UCSD-AML1 (cell line): Measurements from ENCODE around the gene LEMD1.

Source experiments
- DNase-seq: peaks from one replicate; lab custom pipeline; 2025; ENCODE audit not compliant: unreplicated experiment; lab: John Stamatoyannopoulos, UW

LEMD1 gene

DNA sequence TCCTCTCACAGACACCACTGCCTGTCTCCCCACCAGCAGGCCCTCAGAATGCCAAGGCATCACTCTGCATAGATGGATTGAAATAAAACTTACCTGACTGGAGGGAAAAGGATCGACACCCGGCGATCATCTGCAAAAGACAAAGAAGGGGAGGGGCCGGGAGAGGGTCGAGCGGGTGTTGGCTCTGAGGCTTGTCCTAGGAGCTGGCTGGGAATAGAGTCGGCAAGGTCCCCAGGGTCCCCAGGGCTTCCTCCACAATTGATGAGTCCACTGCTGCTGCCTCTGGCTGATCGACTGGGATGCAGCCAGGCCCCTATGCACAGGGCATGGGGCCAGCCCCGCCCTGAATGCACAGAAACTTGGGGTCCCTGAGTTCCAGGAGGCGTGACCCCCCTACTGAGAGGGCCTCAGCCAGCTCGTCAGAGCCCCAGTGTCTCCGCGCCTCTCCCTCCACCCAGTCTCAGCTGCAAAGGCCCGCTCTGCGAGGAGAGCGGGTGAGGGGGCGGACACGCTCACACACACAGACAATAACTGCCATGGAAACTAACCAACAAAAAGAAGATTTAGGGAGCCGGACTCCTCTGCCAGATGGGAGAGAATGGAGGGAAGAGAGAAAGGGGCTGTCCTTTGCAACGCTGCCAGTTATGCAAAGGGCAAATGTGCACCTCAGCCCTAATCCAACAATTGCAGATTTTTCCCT, 65.3 kb downstream of the LEMD1 start, which contains the start of gene KLHDC8A:
Gene KLHDC8A (minus strand): TSS at position 483 of the 700 bp plus-strand sequence. CDS start 13,318 bp downstream, outside the sequence.
- no peak for DNase-seq

DNA sequence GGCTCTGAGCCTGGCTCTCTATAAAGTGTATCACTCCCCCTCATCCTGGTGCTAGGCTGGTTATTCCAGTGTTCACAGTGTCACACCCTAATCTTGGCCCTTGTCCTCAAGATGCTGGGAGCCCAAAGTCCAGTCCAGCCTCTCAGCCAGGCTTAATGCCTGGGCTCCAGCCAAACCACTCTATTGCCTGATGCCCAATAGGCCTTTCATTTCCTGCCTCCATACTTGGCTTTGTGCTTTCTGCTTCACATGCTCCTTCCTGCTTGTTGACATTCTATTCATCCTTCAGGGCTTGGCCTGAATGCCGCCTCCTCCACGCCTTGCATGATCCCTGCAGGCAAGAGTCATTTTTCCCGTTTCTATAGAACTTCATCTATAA, 66.8 kb downstream of the LEMD1 start:
- DNase-seq, result no peak

DNA sequence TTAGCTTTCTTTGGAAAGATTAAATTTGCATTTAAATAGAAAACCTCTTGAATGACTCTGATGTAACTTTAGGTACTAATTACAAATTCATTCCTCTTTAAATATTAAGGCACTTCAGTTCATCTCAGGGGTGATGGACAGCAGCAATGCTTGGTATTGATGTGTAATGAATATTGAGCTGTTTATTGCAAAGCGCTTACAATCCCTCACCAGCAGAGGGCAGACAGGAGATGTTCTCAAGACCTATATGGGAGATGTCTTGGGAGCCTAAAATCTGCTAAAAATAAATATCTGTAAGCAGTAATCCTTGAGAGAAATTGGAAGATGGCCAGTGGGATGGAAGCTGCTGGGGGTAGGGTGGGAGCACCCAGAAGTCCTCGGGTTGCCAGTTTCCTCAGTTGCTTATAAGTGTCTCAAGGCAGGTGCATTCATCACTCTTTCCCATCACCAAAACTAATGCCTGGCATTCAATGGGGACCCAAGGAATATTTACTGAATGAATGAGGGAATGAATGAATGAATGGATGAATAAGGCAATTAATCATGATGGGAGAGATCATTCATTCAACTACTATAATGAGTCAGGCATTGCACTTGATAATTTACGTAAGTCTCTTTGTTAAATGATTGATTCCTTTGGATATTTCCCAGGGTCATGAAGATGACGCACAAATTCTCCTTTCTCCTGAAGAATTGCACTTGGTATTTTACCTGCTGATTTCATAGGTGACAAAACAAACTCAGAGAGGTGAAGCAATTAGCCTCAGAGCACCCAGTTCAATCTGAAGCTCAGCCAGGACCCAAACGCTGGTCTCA, 67.4 kb downstream of the LEMD1 start:
- no peak for DNase-seq

DNA sequence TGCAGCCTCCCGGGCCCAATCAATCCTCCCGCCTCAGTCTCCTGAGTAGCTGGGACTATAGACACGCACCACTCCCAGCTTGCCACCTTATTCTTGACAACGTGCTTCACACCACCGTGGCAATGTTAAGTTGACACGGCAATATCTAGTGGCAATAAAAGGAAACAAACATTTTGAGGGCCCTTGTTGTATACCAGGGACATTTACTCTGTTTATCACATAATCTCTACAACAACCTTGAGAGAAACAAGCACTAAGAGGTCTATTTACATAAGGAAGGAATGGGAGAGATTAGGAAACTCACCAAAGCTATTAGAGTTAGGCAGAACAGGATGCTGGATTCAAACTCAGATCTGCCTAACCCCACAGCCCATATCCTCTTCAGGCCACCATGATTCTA, 68.2 kb downstream of the LEMD1 start:
- no peak for DNase-seq

DNA sequence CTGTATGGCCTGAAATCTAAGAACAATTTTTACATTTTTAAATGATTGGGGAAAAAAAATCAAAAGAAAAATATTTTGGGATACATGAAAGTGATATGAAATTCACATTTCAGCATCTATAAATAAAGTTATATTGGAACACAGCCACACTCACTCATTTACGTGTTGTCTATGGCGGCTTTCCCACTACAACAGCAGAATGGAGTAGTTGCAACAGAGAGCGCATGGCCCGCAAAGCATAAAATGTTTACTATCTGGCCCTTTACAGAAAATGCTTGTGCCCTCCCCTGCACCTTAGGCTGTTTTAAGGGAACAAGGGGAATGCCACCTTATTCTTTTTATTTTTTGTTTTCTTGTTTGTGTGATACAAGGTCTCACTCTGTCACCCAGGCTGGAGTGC, 68.7 kb downstream of the LEMD1 start:
- DNase-seq, result no peak

DNA sequence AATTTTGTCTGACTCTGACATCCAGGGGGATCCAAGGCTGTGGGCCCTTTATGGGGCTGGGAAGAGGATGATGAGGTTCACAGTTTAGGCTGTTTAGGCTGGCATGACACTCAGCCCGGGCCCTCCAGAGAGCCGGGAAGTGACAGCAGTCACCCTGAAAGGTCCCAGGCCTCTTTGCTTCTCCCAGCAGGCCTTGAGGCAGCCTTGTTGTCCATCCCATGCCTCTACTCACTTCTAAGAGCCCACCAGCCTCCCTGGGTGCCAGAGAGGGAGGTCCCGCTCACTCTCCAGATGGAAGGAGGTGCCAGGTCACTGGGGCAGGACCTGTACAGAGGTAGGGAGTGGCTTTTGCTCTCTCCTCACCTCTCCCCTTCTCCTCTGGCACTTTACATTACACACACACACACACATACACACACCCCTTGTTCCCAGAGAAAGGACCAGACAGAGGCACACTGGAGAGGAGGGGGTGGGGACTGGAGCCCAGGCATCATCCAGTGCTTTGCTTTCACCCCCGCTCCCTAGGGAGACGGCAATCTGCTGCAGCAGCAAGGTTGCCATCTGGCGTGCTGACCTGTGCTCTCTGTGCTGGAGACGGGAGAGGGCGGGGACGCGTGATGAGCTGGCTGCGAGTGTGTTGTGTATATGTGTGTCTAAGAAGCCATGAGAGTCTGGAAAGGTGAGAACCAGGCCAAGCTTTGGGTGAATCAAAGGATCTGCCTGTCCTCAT, 69.7 kb downstream of the LEMD1 start:
- DNase-seq, result no peak

DNA sequence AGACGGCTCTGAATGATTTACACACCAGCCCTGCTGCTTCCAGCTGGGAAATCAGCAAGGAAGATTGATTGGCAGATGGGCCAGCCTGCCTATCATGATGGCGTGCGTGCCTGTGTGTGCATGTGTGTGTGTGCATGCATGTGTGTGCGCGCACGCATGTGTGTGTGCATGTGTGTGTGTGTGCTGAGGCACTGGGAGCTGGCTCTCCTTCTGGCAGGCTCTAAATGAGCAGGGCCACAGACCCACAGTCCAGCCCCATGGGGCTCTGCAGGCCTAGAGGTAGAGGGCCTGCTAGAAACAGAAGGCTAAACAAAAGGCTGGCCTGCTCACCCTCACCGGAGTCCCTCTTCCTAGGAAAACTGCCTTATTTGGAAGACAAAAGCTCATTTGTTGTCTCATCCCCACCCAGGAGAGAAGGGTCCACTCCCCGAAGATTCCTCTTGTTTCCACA, 71.1 kb downstream of the LEMD1 start:
- no peak for DNase-seq

DNA sequence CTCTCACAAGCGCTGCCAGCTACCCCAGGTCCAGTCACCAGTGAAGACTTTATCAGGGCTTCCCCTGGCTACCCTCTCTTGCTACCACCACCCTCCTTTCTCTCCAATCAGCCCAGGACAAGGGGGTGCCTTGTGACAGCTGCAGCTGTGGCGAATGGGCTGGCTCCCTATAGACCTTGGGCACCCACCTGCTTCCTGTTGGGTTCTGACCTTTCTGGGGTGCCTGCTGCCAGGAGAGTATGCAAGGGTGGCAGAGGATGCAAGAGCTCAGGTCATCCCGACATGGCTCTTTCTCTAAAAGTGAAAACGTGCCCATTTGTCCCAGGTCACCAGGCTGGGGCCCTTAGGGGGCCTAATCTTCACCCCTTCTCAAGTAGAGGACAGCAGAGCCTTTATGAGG, 71.7 kb downstream of the LEMD1 start:
- DNase-seq, result no peak

DNA sequence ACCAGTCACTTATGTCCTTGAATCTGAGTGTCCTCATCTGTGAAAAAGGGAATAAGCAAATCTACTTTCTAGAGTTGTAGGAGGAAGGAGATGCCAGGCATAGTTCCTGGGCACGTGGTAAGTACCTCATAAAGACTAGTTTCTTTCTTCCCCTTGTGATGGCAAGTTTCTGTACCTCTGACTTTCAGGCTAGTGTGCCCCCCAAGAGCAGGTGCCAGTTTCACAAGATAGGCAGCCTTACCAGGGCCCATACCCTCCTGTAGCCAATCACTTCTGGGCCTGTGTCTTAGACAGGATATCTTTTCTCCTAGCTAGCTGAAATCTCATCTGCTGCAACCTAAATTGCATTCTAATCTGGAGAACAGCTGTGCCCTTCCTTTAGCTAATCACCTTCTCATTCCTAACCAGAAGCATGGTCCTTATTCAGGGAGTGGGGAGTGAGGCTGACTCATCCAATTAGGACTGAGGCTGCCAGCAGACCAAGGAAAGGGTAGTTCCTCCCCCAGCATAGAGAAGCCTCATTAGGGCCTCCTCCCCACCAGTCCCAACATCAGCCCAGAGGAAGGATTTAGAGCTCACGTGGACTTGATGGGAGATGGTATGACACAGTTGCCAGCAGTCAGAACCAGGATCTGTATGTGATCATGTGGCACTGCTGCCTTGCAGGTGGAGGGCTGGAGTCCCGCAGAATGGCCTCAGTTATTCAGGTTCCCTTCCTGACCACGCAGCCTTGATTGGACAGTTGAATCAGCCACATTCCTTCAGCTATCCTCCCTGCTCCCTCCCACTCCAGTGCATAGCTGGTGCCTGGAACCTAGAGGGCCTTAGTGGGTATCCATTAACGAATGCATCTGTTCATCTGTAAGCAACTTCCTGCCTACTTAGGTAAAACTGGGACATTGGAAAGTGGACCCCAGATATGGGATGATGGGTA, 73.0 kb downstream of the LEMD1 start:
- no peak for DNase-seq

DNA sequence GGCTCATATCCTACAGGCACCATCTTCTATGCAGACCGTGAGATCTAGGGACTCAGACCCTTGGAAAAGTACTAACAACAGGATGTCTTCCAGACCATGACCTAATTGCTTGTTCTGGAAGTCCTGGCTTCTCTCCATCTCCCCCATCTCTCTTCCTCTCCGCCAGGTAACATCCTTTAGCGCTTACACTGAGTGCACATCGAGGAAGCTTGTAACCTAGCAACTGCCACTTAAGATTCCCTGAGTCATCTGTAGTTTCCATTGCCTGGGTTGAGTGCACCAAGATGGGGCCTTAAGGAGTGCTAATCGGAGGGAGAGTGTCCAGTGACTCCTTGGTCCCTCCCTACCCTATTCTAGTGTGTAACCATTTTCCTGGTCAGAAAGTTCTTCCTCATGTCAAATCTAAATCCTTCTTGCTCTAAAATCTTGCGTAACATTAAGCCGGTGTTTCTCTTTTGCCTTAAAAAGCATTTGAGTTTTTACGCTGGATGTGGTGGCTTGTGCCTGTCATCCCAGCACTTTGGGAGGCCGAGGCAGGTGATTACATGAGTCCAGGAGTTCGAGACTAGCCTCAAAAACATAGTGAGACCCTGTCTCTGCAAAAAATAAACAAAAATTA, 74.8 kb downstream of the LEMD1 start:
- no peak for DNase-seq

DNA sequence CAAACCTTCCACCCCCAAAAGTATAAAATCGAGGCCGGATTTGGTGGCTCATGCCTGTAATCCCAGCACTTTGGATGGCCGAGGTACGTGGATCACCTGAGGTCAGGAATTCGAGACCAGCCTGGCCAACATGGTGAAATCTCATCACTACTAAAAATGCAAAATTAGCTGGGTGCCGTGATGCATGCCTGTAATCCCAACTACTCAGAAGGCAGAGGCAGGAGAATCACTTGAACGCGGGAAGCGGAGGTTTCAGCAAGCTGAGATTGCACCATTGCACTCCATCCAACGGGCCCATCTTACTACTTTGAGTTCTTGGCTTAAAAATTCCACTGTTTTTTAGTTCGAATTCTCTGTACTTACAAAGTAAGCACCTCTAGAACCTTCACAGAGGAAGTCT, 76.1 kb downstream of the LEMD1 start:
- no peak for DNase-seq

DNA sequence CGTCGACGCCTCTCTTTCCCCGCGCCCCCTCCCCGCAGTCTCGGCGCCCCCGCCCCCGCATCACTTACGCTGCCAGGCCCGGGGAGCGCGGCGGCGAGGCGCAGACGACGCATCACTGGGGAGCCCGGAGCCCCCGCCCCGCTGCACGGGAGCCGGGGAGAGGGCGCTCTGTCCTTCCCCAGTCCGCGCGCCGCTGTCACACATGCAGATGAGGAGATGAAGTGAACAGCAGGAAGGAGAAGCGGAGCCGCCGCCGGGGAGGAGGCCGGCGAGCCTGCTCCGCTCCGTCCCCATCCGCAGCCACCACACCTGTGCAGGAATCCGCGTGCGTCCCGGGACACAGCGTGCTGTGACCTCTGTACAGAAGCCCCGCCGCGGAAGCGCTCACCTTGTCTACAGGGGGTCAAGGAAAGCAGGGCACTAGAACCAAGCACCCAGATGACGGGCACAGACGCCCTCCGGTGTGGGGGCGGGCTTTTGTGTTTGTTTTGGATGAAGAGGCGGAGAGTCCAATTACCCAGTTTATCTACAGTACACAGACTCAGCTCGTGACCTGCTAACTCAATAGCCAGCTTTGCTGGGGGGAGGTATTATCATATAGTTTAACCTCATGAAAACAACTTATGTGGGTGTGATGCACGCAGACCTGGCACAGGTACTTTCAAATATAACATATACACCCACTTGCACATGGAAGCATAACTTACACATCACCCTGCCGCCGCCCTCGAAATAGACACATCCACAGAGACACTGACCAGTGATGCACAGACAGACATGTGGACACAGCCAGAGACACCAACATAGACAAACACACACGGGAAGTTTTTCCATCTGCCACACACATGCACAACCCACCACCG, 77.6 kb downstream of the LEMD1 start:
- no peak for DNase-seq

DNA sequence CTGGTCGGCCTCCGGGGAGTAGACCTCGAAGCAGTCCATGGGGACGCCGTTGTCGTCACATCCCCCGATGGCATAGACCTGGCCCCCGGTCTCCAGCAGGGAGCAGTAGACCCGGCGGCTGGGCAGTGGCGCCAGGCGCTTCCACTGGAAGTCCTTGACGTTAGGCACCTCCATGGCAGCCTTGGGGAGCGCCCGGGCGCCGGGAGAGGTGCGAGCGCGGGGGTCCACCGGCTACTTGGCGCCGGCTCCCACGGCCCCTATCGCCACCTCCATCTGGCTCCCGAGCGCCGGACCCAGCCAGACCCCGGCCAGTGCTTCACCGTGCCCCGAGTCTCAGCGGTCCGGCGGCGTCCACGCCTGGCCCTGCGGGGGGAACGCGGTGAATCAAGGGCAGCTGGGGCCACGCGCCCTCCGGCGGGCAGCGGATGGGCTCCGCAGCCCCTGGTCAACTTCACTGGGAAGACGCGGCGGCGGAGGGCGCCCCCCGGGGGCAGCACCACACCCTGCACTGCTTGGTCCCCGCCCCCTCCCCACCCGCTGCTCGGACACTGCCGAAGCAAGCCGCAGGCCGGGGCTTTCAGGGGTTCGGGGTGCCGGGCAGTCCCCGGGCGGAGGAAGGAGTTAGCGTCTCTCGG, 78.3 kb downstream of the LEMD1 start:
- DNase-seq, result no peak

DNA sequence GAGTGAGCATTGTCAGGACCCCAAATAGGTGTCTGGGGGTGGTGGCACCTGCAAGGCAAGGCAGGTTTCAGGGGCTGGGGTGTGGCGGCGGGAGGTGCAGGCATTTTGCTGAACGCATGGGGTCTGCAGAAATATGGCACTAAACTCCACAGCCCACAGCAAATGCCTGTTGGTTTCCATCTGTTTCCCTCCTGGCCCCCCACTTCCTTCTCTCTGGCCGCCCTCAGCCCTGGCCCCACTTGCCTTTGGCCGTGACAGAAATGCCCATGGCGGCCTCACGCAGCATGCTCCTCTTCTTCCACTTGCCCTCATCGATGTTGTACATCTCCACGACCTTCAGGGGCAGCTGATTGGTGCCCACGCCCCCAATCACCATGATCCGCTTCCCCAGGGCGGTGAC, 78.9 kb downstream of the LEMD1 start:
- DNase-seq, result no peak

DNA sequence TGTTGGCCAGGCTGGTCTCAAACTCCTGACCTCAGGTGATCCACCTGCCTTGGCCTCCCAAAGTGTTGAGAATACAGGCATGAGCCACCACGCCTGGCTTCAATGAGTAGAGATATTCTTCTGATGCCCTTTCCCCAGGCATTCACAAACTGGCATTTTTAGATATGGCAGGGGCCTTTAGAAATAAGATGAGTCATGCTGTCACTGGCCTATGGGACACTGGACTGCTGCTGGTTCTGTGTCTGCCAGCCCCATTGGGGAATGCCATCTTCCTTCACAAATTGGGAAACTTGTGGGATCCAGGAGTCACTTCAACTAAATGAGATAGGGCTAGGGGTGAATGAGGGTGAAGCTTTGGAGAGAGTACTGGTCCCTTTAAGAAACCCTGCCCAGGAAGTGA, 81.2 kb downstream of the LEMD1 start:
- no peak for DNase-seq

DNA sequence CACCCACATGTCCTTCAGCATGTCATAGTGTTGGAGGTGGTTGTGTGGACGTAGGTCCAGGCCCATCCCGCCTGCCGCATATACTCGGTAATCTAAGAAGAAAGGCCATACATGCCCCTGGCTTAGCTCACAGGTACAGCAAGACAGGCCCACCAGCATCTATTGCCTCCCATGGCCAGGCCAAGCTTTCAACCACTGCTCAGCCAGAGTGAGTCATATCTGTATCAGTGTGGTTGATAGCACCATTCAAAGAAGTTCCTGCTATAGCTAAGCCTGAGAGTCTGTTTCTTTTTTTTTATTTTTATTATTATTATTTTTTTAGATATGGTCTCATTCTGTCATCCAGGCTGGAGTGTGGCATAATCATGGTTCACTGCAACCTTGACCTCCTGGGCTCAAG, 82.1 kb downstream of the LEMD1 start:
- DNase-seq, result no peak

DNA sequence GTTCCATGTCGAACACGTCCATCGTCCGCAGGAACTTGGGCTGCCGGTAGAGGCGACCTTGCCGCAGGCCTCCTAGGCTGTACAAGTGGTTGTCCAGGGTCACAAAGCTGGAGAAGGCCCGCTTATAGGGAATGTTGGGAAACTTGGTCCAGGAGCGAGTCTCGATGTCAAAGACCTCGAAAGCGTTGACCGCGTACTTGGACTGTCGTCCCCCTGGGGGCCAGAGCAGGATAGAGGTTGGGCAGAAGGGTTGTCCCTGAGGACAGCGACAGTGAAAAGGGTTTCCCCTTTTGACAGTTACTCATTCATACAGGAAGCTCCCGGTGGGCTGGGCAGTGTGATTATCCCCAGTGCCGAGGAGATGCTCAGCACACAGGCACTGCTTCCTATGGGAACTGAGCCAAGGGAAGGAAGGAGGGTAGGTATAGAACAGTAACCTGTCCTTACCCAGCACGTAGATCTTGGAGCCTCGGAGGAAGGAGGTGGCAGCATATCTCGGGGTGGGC, 82.6 kb downstream of the LEMD1 start:
- no peak for DNase-seq

DNA sequence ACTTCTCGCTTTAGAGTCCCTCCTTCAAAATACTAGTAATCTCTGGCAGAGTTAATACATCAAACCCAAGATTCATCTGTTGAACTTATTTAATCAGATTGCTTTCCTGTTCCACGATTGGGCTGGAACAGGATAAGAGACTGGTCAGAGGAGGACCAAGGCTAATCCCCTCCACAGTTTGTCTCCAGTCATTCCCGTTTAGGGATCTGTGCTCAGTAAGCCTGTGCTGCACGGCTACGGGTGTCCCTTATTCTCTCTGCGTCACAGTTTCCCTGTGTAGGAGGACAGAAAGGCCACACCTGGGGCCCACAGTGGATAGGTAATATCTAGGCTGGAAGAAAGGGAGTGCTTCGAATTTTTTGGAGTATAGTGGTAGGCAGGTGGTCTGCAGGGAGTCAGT, 83.8 kb downstream of the LEMD1 start:
- DNase-seq, result no peak

DNA sequence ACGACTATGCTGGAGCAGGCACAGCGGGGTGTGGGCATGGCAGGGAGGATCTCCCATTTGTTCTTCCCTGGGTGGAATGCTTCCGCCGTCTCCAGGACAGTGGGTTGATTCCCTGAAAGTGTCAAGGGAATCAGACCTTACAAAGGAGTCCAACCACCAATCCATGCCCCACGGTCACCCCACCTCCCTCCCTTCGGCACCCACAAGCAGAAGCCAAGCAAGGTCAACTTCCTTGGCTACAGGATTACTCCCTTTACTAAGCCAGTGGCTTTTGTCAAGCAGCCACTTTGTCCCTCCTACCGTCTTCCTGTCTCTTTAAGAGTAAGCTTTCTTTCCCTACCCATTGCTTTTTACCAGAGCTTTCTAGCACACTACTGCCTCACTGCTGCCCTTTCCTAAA, 84.4 kb downstream of the LEMD1 start:
- no peak for DNase-seq
